Tibial artery (tissue), 4 donors: ENCODE data around the gene LYRM4.

Source experiments
- DNase-seq, 2 donors: peaks; one replicate each; pipeline ENCODE4 v3.0.0-alpha.2; 2019
- H3K27ac ChIP-seq, 2 donors: fragments of 200-600 bp; sonication (generic) in 1 of 2; 1 replicate in 1 of 2; 2 replicates in 1 of 2; pipeline ENCODE4 v1.5.1; 2018 to 2019; ENCODE audit warnings: mild to moderate bottlenecking in 1 of 2
- H3K27me3 ChIP-seq, 2 donors: fragments of 200-600 bp; sonication (generic) in 1 of 2; one replicate each; pipeline versions ENCODE4 v1.5.1 to v1.6.0; 2016 to 2019
- H3K36me3 ChIP-seq, 3 donors: fragments of 200-600 bp; sonication (generic) in 2 of 3; one replicate each; pipeline ENCODE4 v1.5.1; 2016 to 2019; ENCODE audit warnings: mild to moderate bottlenecking in 2 of 3
- H3K4me1 ChIP-seq, 4 donors: fragments of 200-600 bp; sonication (generic) in 2 of 4; 1 replicate in 3 of 4; 2 replicates in 1 of 4; pipeline ENCODE4 v1.5.1; 2016 to 2019
- H3K4me3 ChIP-seq, 2 donors: fragments of 200-600 bp; sonication (generic) in 1 of 2; 1 replicate in 1 of 2; 2 replicates in 1 of 2; pipeline ENCODE4 v1.5.1; 2018 to 2019; ENCODE audit warnings: mild to moderate bottlenecking in 2 of 2
- H3K9me3 ChIP-seq, 3 donors: fragments of 200-600 bp; sonication (generic) in 1 of 3; one replicate each; pipeline ENCODE4 v1.5.1; 2016 to 2019
- CTCF ChIP-seq, 2 experiments: fragments of 200-600 bp in 1 of 2; fragments of 450-650 bp in 1 of 2; IDR thresholded peaks; one replicate each; pipeline ENCODE4 v1.5.1; 2017 to 2019; ENCODE audit warnings: antibody characterized with exemption in 2 of 2, mild to moderate bottlenecking in 1 of 2, moderate library complexity in 1 of 2
- intact Hi-C: fragments of 100-400 bp; cut with DNase I; formaldehyde crosslinking; loops from one replicate; pipeline ENCODE4 v1.15.0; 2023; ENCODE audit warnings: low total_unique reads

Gene LYRM4

GRCh38 chr6:5094327-5094726, 166.4 kb downstream of the LYRM4 start:
- no peak for TF ChIP-seq CTCF (IDR thresholded peaks at IDR 0.05)
- intact Hi-C loops: no loop called here
- peak overlapping the region in 1 of 2 donors; percentile 0 for H3K27ac ChIP-seq
- no peaks in the 10 kb centered on the region for H3K4me1 ChIP-seq
- H3K36me3 ChIP-seq: no peaks in the 10 kb centered on the region
- no peaks in the 10 kb centered on the region for H3K27me3 ChIP-seq
- no peak overlapping the region for H3K4me3 ChIP-seq
- DNase-seq: peak in 1 of 2 donors; percentile 38
- H3K9me3 ChIP-seq: no peaks in the 10 kb centered on the region

- Histone ChIP-seq H3K36me3 (no peaks in the 10 kb centered on the region), H3K9me3 (no peaks in the 10 kb centered on the region), H3K27me3 (no peaks in the 10 kb centered on the region), H3K27ac (peak overlapping the region; percentile 0 to 28), H3K4me1 (no peaks in the 10 kb centered on the region), H3K4me3 (no peak overlapping the region)
- TF ChIP-seq CTCF (IDR thresholded peaks at IDR 0.05): no peak
- DNase-seq: no peak
- intact Hi-C loops: no loop called here
Measured at GRCh38 chr6:5093231-5094015, 167.3 kb downstream of the LYRM4 start.

- Histone ChIP-seq H3K27me3 (no peaks in the 10 kb centered on the region), H3K9me3 (no peaks in the 10 kb centered on the region), H3K4me1 (peaks cover 0 to 8% (median 6%) of the 10 kb centered on the region in 4 donors), H3K4me3 (no peak overlapping the region), H3K27ac (no peak overlapping the region), H3K36me3 (no peaks in the 10 kb centered on the region)
- TF ChIP-seq CTCF (IDR thresholded peaks at IDR 0.05): no peak
- DNase-seq: no peak
- intact Hi-C loops: no loop called here
Measured at GRCh38 chr6:5091210-5092069, 169.3 kb downstream of the LYRM4 start.

GRCh38 chr6:5090603-5091002, 170.1 kb downstream of the LYRM4 start:
- H3K4me3 ChIP-seq: no peak overlapping the region
- no peaks in the 10 kb centered on the region for H3K36me3 ChIP-seq
- H3K27me3 ChIP-seq: no peaks in the 10 kb centered on the region
- H3K27ac ChIP-seq: no peak overlapping the region
- DNase-seq: no peak
- TF ChIP-seq CTCF (IDR thresholded peaks at IDR 0.05): no peak
- intact Hi-C loops: no loop called here
- peaks cover 0 to 15% (median 11%) of the 10 kb centered on the region in 4 donors for H3K4me1 ChIP-seq
- no peaks in the 10 kb centered on the region for H3K9me3 ChIP-seq

- H3K9me3 ChIP-seq: no peaks in the 10 kb centered on the region
- H3K4me1 ChIP-seq: peaks cover 0 to 15% (median 11%) of the 10 kb centered on the region in 4 donors
- no peak overlapping the region for H3K27ac ChIP-seq
- no peaks in the 10 kb centered on the region for H3K27me3 ChIP-seq
- no peak overlapping the region for H3K4me3 ChIP-seq
- intact Hi-C loops: loop anchor here (10.0 kb wide), 1 partner anchor 675 kb away; no protein-coding TSS in a partner anchor
- DNase-seq: no peak
- no peaks in the 10 kb centered on the region for H3K36me3 ChIP-seq
- TF ChIP-seq CTCF (IDR thresholded peaks at IDR 0.05): no peak
Measured at GRCh38 chr6:5089481-5090438, 171.0 kb downstream of the LYRM4 start.
